ENCODE measurements around the gene CGRRF1.
A peak's percentile ranks its signal among the peaks of the same experiment; 100 is the strongest.

DNA sequence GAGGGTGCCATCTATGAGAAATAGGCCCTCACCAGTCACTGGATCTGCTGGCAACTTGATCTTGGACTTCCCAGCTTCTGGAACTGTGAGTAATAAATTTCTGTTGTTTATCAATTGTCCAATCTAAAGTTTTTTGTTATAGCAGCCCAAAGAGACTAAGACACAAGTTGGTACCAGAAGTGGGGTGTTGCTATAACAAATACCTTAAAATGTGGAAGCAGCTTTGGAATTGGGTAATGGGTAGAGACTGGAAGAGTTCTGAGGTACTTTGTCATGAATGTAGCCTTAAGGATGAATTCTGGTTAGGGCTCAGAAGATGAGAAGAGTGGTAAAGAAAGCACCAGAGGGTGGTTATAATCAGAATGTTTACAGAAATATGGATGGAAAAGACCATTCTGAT lies 42.4 kb upstream of the CGRRF1 start:
- TF ChIP-seq, protein P1, sequence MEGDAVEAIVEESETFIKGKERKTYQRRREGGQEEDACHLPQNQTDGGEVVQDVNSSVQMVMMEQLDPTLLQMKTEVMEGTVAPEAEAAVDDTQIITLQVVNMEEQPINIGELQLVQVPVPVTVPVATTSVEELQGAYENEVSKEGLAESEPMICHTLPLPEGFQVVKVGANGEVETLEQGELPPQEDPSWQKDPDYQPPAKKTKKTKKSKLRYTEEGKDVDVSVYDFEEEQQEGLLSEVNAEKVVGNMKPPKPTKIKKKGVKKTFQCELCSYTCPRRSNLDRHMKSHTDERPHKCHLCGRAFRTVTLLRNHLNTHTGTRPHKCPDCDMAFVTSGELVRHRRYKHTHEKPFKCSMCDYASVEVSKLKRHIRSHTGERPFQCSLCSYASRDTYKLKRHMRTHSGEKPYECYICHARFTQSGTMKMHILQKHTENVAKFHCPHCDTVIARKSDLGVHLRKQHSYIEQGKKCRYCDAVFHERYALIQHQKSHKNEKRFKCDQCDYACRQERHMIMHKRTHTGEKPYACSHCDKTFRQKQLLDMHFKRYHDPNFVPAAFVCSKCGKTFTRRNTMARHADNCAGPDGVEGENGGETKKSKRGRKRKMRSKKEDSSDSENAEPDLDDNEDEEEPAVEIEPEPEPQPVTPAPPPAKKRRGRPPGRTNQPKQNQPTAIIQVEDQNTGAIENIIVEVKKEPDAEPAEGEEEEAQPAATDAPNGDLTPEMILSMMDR (tag by site-specific recombination; IDR thresholded peaks at IDR 0.05): no peak
- TF ChIP-seq, protein P2, sequence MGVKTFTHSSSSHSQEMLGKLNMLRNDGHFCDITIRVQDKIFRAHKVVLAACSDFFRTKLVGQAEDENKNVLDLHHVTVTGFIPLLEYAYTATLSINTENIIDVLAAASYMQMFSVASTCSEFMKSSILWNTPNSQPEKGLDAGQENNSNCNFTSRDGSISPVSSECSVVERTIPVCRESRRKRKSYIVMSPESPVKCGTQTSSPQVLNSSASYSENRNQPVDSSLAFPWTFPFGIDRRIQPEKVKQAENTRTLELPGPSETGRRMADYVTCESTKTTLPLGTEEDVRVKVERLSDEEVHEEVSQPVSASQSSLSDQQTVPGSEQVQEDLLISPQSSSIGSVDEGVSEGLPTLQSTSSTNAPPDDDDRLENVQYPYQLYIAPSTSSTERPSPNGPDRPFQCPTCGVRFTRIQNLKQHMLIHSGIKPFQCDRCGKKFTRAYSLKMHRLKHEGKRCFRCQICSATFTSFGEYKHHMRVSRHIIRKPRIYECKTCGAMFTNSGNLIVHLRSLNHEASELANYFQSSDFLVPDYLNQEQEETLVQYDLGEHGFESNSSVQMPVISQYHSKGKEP (tag by site-specific recombination; IDR thresholded peaks at IDR 0.05): no peak
- TF ChIP-seq ZNF202 (tag by site-specific recombination; IDR thresholded peaks at IDR 0.05; ENCODE audit: borderline replicate concordance) (no peak), ZBTB20 (tag by site-specific recombination; IDR thresholded peaks at IDR 0.05) (no peak), KLF9 (tag by site-specific recombination; IDR thresholded peaks at IDR 0.05; ENCODE audit: low read depth) (no peak), ZNF670 (tag by site-specific recombination; IDR thresholded peaks at IDR 0.05; ENCODE audit: low read depth) (no peak), ZNF121 (tag by site-specific recombination; IDR thresholded peaks at IDR 0.05) (no peak), ZNF391 (tag by site-specific recombination; IDR thresholded peaks at IDR 0.05; ENCODE audit: borderline replicate concordance, low read depth) (no peak), SETDB1 (IDR thresholded peaks at IDR 0.05; ENCODE audit: insufficient read length, low read length) (peak; percentile 32), ZBTB8A (tag by site-specific recombination; IDR thresholded peaks at IDR 0.05) (no peak), KLF7 (tag by site-specific recombination; IDR thresholded peaks at IDR 0.05; ENCODE audit: borderline replicate concordance) (no peak)
- TF ChIP-seq, protein P3, sequence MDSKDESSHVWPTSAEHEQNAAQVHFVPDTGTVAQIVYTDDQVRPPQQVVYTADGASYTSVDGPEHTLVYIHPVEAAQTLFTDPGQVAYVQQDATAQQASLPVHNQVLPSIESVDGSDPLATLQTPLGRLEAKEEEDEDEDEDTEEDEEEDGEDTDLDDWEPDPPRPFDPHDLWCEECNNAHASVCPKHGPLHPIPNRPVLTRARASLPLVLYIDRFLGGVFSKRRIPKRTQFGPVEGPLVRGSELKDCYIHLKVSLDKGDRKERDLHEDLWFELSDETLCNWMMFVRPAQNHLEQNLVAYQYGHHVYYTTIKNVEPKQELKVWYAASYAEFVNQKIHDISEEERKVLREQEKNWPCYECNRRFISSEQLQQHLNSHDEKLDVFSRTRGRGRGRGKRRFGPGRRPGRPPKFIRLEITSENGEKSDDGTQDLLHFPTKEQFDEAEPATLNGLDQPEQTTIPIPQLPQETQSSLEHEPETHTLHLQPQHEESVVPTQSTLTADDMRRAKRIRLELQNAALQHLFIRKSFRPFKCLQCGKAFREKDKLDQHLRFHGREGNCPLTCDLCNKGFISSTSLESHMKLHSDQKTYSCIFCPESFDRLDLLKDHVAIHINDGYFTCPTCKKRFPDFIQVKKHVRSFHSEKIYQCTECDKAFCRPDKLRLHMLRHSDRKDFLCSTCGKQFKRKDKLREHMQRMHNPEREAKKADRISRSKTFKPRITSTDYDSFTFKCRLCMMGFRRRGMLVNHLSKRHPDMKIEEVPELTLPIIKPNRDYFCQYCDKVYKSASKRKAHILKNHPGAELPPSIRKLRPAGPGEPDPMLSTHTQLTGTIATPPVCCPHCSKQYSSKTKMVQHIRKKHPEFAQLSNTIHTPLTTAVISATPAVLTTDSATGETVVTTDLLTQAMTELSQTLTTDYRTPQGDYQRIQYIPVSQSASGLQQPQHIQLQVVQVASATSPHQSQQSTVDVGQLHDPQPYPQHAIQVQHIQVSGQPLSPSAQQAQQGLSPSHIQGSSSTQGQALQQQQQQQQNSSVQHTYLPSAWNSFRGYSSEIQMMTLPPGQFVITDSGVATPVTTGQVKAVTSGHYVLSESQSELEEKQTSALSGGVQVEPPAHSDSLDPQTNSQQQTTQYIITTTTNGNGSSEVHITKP (tag by site-specific recombination; IDR thresholded peaks at IDR 0.05): no peak
- TF ChIP-seq, protein P4, sequence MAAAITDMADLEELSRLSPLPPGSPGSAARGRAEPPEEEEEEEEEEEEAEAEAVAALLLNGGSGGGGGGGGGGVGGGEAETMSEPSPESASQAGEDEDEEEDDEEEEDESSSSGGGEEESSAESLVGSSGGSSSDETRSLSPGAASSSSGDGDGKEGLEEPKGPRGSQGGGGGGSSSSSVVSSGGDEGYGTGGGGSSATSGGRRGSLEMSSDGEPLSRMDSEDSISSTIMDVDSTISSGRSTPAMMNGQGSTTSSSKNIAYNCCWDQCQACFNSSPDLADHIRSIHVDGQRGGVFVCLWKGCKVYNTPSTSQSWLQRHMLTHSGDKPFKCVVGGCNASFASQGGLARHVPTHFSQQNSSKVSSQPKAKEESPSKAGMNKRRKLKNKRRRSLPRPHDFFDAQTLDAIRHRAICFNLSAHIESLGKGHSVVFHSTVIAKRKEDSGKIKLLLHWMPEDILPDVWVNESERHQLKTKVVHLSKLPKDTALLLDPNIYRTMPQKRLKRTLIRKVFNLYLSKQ (tag by site-specific recombination; IDR thresholded peaks at IDR 0.05; ENCODE audit: borderline replicate concordance): no peak
